GM21423 (cell line): ENCODE data around the gene COG3.

Source experiments
- ATAC-seq: cut with Tn5 transposase; IDR thresholded peaks from one replicate; pipeline ENCODE4 v1.9.1; 2021; ENCODE audit warnings: mild to moderate bottlenecking, moderate library complexity; ENCODE audit not compliant: unreplicated experiment

Gene COG3

DNA sequence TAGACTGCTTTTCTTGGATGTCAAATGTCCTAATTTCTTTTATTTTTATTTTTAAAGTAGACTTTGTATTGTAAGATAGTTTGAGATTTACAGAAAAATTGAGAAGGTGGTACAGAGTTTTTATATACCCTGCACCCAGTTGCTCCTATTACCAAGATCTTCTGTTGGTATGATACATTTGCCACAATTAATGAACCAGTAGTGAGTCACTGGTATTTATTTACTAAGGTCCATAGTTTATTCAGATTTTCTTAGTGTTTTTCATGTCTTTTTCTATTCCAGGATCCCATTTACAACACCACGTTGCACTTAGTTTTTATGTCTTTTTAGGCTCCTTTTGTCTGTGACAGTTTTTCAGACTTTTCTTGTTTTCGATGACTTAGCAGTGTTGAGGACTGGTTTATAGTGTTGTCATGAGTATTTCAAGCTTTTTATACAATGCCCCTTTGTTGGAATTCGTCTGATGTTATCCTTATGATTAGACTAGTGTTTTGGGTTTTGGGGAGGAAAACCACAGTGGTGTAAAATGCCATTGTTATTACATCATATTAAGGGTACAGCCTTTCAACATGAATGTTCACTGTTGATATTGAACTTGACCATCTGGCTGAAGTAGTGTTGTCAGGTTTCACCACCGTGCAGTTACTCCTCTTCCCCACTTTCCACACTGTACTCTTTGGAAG is 35.9 kb downstream of the COG3 start:
- no peak for ATAC-seq

DNA sequence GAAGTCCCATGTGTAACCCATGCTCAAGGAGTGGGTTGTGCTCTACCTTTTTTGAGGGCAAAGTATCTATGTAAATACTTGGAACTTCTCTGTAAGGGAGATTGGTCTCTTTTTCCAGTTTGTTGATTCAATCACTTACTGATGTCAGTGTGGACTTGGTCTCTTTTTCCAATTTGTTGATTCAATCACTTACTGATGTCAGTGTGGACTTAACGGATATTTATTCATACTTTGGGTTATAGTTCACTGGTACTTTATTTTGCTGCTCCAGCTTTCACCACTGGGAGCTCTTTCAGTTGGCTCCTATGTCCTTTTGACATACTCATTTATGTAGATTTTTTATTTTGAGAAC is 36.4 kb downstream of the COG3 start:
- no peak for ATAC-seq

DNA sequence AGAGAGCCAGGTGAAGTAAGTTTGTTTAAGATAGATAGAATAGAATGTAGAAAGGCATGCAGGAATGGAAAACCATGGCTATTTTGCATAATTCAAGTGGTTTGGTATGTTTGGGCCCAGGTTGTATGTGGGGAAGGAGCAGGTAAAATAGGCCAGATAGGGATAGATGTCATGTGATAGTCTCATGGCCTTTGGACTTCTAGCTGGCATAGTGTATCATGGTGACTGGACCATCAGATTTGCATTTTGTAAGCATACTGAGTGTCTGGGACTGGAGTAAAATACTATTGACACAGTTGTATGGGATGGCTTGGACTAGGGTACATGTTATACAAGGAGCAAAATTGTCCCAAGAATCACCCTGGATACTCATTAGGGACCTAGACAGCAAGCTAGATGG is 38.9 kb downstream of the COG3 start:
- ATAC-seq: no peak

DNA sequence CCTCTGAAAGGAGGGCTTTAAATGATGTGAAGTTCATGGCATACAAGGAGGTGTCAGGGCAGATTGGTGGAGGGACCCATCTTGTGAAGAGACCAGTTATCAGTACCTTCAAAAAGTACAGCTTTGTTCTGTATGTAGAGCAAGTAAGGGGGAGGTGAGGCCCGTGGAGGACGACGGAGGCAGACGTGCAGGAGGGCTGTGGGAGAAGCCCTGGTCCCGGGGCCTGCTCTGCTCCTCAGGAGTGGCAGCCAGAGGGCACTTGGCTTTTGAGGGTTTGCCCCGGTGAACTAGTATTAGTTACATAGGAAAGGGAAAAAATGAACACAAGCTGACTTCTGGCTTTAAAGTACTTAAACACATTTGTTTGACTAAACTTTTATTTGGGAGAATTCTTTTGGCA is 42.1 kb downstream of the COG3 start:
- no peak for ATAC-seq

DNA sequence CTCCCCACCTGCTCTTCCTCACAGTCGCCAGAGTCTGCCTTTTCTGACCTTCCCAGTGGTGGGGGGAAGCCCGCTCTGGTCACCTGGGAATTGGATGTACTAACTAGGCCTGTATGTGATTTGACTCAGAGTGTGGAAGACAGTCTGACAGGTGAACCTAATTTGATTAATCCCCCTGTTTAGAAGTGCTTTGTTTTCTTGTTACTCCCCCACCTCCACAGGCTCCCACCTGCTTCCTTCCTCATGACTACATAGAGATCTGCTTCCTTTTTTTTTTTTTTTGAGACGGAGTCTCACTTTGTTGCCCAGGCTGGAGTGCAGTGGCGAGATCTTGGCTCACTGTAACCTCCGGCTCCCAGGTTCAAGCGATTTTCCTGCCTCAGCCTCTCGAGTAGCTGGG is 44.0 kb downstream of the COG3 start:
- ATAC-seq: no peak

DNA sequence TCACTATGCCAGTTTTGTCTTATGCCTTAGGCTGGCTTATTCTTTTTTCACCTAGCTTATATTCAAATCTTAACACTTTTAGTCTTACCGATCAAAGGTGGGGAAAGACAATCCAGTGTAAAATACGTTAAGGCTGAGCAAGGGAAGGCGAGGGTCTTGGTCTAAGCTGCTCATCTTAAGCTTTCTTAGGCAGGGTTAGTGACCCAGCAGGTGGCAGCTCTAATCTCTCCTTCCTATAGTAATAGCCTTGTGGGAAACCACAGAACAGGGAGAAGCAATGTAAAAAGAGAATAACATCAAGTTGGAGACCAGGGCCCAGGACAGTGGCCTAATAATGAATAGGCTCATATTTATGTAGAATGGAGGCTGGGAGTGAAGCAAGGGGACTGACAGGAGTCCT is 45.9 kb downstream of the COG3 start:
- ATAC-seq: no peak

DNA sequence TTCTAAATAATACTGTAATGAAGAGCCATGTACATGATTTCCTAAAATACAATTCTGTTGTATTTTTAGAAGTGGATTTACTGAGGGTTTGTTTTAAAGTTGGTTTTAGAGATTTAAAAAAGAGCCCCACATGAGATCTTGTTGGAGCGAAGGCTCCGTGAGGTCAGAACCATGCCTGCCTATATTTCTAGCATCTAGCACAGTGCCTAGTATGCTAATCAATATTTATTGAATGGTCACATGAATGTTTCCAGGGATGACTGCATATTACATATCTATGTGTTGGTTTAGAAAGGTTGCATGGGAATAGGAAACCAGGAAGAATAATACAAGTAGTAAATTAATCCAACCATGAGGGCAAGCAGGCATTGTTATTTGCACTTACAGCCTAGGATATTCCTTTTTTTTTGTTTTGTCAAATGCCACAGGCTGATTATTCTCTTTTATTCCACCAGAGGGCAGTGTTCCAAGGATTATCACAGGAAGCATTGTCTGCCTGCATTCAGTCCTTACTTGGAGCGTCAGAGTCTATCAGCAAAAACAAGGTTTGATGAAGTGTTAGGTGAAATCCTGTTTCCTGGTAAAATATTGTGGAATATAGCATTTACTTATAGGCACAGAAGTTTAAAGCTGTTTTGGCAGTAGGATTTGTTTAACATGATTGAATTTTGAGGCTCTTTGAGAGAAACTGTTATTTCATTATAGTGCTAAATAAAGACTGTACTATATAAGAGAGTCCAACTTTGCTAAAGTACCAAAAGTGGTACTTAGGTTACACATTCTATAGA is 46.8 kb downstream of the COG3 start:
- ATAC-seq: no peak

DNA sequence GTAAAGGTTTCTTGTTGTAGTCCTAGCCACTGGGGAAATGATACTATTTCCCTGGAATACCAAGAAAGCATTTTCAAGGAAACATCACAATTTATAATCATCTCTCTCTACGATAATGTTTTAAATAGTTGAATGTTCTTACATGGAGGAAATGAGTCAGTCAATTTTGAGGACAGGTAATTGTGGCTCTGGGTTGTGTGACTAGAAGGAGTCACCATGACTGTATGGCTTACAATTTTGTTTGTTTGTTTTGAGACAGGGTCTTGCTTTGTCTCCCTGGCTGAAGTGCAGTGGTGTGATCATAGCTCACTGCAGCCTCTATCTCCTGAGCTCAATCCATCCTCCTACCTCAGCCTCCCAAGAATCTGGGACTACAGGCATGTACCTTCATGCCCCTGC is 47.4 kb downstream of the COG3 start:
- ATAC-seq: no peak

DNA sequence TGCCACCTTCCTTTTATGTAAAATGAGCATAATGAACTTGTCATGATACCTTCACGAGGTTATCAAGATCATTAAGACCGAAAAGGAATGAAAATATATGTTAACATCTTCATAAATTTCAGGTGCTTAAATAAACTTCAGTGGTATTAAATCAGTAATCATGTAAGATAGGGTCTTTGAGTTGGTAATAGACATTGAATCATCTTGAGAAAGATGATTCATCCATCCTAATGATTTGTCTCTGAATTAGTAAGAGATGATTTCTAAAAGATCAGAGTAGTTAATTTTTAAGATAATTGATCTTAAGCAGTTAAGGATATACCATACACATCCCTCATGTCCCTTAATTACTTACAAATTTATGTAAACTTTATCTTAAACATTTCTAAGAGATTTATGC is 52.0 kb downstream of the COG3 start:
- no peak for ATAC-seq

DNA sequence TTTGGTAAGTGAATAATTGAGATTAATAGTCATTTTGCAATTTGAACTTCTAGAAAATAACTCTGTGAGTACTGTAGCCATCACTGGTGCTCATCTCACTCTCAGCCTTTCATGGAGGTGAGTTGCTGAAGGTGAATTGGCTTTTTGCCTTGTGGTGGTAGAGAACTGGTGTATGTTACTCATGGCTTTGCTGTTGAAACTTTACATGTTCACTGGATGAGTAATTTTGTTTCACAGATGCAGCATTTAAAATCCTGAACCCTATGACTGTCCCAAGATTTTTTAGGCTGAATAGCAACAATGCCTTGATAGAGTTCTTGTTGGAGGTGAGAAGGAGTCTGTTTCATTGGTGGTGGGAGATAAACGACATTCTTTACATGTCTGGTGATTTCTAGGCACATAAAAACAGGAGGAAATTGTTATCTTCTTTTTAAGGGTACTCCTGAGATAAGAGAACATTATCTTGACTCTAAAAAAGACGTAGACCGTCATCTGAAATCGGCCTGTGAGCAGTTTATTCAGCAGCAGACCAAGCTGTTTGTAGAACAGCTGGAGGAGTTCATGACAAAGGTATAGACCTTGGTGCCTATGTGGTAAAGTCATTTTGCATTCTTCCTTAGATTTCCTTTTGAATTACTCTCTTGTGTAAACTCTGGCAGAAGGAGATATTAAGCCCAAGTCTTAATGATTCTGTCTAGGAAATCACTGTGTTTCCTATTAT is 53.9 kb downstream of the COG3 start:
- no peak for ATAC-seq

DNA sequence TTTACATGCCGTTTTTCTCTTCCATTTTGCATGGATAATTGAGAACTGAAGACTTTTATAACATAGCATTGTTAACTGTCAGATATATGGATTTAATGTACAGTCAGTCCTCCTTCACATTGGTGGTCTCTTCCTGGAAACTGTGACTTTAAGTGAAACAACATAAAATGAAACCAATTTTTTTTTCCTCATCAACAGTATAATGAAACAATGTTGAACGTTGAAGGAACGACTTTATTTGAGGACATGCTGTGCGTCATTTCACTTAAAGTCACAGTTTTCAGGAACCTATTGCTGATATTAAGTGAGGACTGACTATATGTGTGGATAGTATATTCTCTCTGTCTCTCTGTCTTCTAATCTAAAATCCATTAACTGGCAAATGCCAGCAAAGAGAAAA is 54.8 kb downstream of the COG3 start:
- ATAC-seq: no peak

DNA sequence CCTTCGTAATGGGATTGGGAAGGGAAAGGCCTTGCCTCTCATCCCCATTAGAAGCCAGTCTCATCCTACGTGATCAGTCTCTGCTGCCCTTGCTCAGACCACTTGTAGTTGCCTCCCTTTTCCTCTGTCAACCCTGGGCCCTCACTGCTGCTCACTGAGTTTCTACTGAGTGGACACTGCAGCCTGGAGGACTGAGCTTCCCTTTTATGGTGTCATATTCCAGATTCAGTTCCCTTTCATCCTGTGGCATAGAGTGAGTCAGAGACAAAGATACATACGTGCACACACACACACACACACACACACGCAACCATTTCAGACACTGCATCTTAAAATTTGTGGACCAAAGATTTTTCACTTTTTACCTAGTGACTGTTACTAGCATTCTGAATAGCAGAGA is 56.6 kb downstream of the COG3 start:
- ATAC-seq: no peak

DNA sequence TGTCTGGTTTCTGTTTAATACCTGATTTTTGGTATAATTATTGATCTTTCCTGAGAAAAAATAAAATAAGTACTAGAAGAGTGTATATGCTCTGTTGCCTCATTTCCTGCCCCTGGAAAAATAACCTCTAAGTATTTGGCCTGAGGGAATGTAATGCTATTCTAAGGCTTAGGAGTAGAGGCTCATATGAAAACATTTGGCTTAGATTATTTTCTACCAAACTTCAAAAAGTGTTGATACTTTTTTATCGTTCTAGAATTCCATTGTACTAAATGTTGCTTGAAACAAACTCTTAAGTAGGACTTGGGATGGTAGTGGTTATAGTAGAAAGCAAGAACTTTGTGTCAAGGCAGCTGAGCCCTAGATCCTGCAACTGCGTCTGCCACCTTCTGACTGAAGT is 57.8 kb downstream of the COG3 start:
- no peak for ATAC-seq

DNA sequence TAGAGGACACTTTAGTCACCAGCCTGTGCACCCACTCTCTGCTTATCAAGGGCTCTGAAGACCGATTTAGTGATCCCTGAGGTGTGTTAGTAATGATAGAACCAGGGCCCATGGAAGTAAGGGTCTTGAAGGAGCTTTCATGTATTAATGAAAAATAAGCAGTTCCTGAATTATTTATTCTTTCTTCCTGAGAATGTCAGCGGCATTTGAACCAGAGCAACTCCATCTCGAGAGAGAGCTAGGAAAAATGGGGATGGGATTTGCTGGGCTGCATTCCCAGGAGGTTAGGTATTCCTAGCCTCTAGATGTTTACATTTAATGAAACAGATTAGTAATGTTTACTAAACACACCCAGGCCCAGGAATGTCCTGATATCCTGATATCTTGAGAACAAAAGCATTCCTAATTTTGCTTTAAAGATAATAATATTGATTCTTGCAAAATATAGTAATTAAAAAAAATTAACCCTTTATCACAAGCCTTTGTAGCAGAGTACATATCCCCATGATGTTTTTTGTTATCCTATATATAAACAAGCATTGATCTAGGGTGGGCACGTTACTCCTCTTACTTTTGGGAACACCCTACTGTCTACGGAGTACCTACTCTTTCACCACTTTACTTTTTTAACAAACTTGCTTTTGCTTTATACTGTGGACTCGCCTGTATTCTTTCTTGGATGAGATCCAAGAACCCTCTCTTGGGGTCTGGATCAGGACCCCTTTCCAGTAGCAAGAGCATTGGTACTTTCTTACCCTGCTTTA is 63.1 kb downstream of the COG3 start:
- ATAC-seq: no peak

DNA sequence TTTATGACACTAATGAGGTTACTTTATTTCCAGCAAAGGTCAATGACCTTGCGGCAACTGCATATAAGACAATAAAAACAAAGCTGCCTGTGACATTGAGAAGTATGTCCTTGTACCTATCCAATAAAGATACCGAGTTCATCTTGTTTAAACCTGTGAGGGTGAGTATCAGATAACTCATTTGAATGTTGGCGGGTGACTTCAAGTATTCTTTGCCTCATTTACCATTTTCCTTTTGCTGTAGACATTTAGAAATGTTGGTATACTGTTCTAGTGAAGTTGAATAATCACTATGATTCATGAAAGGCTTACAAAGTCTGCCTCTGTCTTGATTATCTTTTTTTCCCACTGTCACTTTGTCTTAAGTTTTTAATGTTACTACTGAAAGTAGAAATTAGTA is 65.0 kb downstream of the COG3 start:
- no peak for ATAC-seq

DNA sequence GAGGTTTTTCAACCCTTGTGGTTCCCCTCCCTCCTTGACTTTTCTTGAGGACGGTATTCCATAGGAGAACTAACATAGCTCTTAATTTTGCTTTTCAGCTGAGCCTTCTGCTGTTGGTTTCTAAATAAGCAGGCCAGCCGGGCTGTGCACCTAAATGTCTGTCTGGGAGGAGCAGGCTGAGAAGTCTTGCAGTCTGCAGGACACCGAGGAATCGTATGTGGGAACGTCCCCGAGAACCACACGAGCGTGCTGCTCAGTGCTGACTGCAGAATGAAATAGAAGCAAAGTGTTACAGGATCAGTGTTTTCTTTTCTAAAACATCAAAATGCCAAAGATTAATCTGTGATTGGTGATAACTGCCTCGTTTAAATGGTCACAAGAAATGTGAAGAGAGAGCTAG is 69.9 kb downstream of the COG3 start:
- no peak for ATAC-seq

DNA sequence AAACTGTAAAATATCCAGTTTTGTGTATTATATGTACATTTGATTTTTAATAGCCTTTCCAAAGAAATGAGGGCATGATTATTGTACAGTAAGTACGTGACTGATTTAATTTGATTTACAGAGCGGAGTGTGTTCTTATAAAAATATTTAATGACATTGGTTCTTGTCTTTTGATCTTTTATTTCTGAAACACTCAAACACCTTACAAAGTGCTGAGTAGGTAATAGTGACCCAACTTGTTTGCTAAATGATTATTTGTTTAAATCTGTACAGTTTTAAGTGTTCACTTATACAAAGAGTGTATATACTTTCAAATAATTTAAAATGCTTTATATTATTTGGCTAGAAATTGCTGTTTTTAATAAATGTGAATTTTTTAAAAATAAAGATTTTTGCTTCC is 71.5 kb downstream of the COG3 start:
- no peak for ATAC-seq

DNA sequence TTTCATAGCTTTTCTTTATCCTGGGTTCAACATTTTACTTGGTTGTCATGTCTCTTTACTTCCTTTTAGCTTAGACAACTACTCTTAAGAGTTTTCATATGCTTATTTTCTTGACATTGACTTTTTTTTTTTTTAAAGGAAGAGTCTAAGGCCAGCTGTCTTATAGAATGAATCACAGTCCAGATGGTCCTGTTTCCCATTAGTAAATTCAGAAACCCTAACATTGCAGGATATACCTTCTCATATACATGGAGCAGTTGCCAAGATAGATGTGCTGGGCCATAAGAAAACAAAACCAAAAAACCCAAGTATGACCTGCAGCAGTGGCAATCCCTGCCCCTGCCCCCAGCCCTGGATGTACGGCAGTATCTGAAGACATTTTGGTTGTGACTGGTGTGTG is 72.8 kb downstream of the COG3 start:
- ATAC-seq: no peak

DNA sequence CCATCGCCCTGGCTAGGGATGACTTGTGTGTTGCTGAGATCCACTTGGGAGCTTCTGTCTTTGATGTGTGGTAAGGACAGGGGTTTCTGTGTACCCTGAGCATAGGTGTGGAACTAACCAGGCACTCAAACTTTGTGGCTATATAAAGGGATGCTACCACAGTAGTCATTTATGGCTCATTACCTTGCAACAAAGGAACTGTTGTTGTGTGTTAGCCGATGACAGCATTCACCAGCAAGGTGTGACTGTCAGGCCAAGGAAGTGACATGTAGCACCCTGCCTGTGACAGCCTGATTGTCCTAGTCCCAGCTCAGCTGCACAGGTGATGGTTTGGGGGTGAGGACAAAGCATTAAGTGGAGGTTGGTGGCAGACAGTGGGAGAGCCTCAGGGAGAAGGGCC is 73.6 kb downstream of the COG3 start:
- no peak for ATAC-seq

DNA sequence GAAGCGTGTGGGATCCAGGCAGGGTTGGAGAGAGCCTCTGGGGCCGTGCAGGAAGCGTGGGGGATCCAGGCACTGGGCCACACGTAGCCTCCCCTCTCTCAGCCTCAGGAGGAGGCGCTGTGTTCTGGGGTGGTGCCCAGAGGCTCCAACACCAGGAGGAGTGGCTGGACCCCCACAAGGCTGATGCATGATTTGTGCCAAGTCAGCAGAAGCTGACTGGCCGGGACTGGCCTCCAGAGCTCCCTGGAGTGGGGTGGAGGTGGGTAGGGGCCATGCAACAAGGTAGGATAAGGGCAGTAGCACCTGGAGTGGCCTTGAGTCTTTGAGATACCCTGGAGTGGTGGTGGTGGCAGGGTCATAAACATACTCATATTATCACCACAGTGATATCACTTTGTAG is 75.5 kb downstream of the COG3 start:
- ATAC-seq: no peak

DNA sequence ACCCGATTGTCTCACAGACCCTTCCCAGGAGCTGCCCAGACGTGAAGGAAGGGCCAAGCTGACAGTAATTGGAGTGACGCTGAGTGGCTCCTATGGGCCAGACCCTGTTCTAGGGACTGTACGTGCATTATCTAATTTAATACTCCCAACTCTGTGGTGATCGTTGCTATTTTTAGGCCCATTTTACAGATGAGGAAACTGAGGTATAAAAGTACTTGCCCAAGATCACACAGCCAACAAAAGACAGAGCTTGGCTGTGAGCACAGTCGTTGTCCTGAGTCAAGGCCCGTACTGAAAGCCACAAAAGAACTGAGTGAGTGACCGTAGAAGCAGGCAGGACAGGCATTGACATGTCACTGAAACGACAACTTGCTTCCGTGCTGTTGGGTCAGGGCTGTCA is 76.1 kb downstream of the COG3 start:
- ATAC-seq: no peak

DNA sequence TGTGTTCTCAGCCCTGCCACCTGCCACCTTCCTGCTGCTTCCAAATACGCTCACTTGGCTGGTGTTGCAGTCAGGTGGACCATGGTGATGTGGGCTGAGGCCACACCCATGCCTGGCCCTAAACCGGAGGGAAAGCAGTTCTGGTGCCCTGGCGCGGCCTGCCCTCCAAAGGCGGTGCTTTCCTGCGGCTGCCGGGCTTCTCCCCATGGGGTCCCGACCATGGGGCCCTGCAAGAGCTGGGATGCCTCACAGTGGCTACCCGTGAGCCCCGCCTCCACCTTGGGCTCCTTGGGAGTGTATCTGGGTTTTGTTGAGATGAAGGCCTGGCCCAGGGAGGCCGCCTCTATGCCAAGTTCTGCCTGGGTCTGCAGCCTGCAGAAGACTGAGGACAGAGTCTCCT is 77.1 kb downstream of the COG3 start:
- ATAC-seq: no peak
